HG02943 (cell line): ENCODE results near the gene THAP4.

Experiments
- ATAC-seq: cut with Tn5 transposase; IDR thresholded peaks from one replicate; pipeline ENCODE4 v1.9.1; 2021; ENCODE audit warnings: mild to moderate bottlenecking, low read depth, moderate library complexity; ENCODE audit not compliant: unreplicated experiment

The THAP4 gene, protein sequence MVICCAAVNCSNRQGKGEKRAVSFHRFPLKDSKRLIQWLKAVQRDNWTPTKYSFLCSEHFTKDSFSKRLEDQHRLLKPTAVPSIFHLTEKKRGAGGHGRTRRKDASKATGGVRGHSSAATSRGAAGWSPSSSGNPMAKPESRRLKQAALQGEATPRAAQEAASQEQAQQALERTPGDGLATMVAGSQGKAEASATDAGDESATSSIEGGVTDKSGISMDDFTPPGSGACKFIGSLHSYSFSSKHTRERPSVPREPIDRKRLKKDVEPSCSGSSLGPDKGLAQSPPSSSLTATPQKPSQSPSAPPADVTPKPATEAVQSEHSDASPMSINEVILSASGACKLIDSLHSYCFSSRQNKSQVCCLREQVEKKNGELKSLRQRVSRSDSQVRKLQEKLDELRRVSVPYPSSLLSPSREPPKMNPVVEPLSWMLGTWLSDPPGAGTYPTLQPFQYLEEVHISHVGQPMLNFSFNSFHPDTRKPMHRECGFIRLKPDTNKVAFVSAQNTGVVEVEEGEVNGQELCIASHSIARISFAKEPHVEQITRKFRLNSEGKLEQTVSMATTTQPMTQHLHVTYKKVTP

GRCh38 chr2:241637018-241637794 lies at the start of gene THAP4, which contains the start of gene ATG4B:
Gene THAP4 (minus strand): TSS chr2:241637158. CDS start chr2:241637017, 141 bp downstream.
Gene ATG4B (plus strand): TSS chr2:241637693. CDS start chr2:241637715, 22 bp downstream.
- peak; percentile 66 for ATAC-seq

DNA sequence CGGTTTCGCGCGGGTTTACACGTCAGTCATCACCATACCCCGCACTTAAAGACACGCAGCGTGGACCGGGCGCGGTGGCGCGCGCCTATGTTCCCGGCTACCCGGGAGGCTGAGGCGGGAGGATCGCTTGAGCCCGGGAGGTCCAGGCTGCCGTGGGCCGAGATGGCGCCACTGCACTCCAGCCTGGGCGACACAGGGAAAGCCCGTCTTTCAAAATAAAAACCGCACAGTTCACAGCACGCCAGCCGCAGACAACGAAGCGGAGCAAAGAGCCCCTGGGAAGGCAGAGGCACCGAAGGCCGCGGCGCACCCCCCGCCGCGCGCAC lies 49.3 kb upstream of the THAP4 start:
- peak; percentile 11 for ATAC-seq

DNA sequence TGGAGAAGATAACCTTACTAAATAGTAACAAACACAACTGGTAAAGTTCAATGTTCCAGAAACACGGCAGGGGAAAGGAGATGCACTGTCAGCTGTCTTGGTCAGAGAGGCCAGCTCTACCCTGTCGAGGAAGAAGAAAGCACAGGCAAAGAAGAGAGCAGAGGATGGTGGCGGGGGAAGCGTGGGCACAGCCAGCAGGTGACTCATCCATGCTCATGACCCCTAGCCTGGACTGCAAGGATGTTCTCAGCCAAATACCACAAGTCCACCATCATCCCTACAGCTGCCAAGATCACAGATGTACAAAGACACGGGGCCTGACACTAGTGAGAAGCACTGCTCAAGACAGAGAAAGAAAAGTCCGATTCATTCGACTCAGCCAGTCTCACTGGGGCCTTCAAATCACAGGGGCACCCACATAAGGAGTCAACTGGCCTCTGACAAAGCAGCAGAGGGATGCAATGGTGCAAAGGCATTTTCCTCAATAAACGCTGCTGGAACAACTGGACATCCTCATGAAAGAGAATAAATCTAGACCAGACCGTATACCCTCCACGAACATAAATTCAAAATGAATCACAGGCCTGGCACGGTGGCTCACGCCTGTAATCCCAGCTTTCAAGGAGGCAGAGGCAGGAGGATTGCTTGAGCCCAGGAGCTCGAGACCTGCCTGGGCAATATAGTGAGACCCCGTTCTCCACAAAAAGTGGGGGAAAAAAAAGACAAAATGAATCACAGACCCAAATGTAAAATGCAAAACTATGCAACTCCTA lies 44.1 kb upstream of the THAP4 start:
- ATAC-seq = no peak

GRCh38 chr2:241680044-241680443 lies 43.1 kb upstream of the THAP4 start:
- ATAC-seq = no peak

DNA sequence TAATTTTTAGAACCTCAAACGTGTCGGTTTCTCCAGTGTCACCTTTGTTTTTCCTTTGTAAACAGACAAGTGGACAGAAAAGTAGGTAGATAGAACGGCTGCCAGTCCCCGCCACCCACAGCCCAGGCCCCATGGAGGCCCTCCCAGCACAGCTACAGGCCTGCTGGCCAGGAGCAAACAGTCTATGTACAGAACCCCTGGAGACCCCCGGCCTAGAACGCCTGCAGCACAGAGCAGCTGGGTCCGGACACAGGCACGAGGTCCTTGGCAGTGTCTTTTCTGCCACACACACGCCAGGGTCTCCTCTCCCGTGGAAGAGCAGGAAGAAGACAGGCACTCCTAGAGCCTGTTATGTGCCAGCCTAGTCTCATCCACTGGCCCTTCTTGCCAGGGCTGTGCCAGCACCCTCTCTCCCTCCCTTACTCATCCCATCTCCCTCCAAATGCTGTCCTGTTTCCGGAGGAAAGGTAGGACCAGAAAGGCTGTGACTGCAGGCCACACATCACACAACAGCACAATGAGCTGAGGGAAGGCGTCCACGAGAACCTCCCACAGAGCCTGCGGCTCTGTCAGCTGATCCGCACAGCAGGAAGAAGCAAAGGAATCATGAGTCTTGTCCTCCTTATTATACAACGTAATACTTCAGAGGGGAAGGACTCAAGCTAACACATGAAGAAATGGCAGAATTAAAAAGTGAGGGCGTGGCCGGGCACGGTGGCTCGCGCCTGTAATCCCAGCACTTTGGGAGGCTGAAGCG lies 42.0 kb upstream of the THAP4 start:
- no peak for ATAC-seq

DNA sequence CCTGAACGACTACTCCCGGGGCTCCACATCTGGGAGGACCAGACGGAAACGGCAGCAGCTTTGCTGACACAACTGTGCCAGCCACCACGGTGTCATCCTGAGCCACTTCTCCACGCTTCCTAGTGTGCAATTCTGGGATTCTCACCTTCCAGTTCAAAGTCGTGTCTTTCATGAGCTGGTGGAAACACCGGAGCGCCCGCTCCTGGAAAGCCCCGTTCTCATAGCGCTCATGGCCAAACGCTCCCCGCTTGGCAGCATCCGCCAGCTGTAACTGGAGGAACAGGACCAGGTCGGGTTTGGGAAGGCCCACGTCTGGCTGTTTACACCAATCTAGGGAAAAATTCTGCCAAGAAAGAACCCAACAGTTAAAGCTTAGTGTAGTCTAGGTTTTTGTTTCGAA lies 41.3 kb upstream of the THAP4 start:
- no peak for ATAC-seq

GRCh38 chr2:241677392-241677791 lies 40.4 kb upstream of the THAP4 start:
- ATAC-seq = no peak

DNA sequence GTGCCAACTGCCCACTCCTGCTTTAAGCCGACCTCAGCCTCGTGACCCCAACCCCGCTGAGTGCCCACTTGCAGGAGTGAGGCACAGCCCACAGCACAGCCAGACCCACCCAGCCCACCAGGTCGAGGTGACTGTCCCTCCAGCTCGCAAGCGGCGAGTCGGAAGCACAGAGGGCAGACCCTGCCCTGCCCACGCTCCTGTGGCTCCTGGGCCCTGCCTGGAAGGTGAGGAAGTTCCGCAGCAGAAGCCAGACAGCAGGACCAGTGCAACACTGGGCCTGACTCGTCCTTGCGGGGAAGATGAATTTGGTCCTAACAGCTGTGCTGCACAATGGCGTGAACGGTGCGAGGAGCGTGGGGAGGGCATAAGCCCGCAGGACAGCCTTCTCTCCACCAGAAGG lies 39.7 kb upstream of the THAP4 start:
- ATAC-seq = no peak

GRCh38 chr2:241675885-241676284 lies 38.9 kb upstream of the THAP4 start:
- ATAC-seq = no peak

GRCh38 chr2:241673797-241674725 lies 37.1 kb upstream of the THAP4 start:
- ATAC-seq = no peak

DNA sequence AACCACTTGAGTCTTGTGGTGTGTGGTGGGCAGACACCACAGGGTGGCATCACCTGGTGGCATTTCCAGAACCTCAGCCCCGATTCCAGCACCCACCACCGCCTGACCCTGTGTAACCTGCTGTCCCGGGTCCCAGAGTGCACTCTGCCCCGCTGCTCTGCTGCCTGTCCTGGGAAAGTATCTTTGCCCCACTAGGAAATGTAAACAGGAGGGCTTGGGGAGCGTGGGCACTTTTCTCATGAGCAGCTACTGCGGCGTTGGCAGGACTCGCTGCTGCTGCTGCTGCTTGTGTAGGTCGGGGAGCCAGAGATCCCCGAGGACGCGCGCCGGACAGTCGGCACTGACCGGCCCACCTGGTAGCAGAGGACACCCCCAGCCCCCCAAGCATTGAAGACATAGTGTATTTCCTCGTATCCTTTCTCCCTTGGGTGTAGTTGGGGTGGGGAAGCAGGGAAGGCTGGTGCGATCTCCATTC lies 36.3 kb upstream of the THAP4 start:
- ATAC-seq = no peak

- ATAC-seq = no peak
Measured at GRCh38 chr2:241672243-241673188, 35.6 kb upstream of the THAP4 start.

DNA sequence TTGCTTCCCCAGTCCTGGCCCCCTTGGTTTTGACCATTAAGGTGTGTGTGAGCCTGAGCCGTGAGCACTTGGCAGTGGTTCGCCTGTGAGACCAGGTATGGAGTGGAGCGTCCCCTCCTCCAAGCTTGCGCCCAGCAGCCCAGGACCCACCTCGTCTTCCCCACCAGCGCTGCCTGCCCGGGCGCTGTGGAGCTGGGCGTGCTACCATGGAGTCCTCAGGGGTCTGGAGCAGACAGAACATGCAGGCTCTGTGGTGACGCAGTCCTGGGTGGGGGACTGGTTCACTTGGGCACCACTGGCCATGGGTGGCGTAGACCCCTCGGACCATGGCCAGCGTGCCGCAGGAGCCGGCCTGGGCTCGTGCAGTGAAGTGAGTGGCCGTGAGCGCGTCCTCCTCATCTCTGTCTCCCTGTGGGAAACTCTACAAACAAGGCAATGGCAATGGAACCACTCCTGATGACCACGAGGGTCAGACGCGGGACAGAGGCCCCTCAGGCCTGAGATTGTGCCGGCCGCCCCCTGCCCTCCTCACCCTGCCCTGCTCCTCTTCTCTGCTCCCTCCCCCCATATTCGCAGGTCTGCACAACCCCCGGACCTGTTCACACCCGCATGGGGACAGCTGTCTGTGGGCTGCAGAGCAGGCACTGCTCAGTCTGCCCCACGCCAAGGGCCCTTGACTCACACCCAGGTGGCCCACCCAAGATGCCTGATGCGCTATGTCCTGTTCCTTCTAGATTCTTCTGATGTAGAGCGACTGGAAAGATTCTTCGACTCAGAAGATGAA lies 34.7 kb upstream of the THAP4 start:
- ATAC-seq = no peak

- no peak for ATAC-seq
Measured at GRCh38 chr2:241670333-241671110, 33.6 kb upstream of the THAP4 start.

GRCh38 chr2:241668839-241669238 lies 31.9 kb upstream of the THAP4 start:
- no peak for ATAC-seq

DNA sequence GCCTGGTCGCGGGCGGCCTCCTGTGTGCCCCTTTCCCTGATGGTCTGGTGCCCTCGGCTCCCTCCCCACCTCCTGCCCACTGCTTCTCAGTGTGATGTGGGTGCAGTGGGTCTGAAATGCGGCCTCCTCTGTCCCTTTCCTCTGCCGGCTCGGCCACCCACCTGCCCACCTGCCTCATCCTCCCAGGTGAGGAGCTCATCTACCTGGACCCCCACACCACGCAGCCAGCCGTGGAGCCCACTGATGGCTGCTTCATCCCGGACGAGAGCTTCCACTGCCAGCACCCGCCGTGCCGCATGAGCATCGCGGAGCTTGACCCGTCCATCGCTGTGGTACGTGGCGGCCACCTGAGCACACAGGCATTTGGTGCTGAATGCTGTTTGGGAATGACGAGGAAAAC lies 31.4 kb upstream of the THAP4 start:
- no peak for ATAC-seq
